Renal cortex interstitium (tissue), 11 donors: ENCODE measurements around the gene CPNE1. TPM values are rescaled to one million over a fixed set of nuclear protein-coding genes. Genes with fewer than 3 reads are reported as not detected.
A peak's percentile ranks its signal among the peaks of the same experiment; 100 is the strongest.

Experiments used
- DNase-seq, 11 donors: peaks; one replicate each; pipeline ENCODE4 v3.0.0-alpha.2; 2013; ENCODE audit warnings: low read depth in 9 of 11, low spot score in 4 of 11; ENCODE audit errors: extremely low read depth in 1 of 11
- polyA plus RNA-seq, 3 donors: library from polyadenylated mRNA; unstranded; fragments of 120-200 nt; gene quantifications; one replicate each; pipeline ENCODE4 v1.2.1, GENCODE V29; 2013; ENCODE audit not compliant: insufficient read length in 3 of 3

Gene CPNE1
- polyA plus RNA-seq, 3 donors: 159 to 217 (median 165) TPM

GRCh38 chr20:35665949-35666288 lies 1.2 kb upstream of the CPNE1 start:
- DNase-seq: no peak

GRCh38 chr20:35663516-35664465 lies 909 bp downstream of the CPNE1 start:
- DNase-seq: peak; percentile 24 to 61 (median 47)

- DNase-seq: no peak
Observed at GRCh38 chr20:35662551-35662950, 2.1 kb downstream of the CPNE1 start.

GRCh38 chr20:35661908-35662307 lies 2.8 kb downstream of the CPNE1 start:
- no peak for DNase-seq

GRCh38 chr20:35661053-35661452 lies 3.6 kb downstream of the CPNE1 start:
- DNase-seq: no peak

GRCh38 chr20:35660122-35660937 lies 4.4 kb downstream of the CPNE1 start:
- DNase-seq: no peak

- no peak for DNase-seq
Observed at GRCh38 chr20:35657271-35657670, 7.4 kb downstream of the CPNE1 start.

GRCh38 chr20:35654415-35654814 lies 10.3 kb downstream of the CPNE1 start:
- DNase-seq: no peak

- no peak for DNase-seq
Observed at GRCh38 chr20:35653893-35654292, 10.8 kb downstream of the CPNE1 start.

- DNase-seq: no peak
Observed at GRCh38 chr20:35653430-35653734, 11.3 kb downstream of the CPNE1 start.

GRCh38 chr20:35652641-35653429 lies 11.9 kb downstream of the CPNE1 start:
- DNase-seq: no peak

- no peak for DNase-seq
Observed at GRCh38 chr20:35651958-35652357, 12.7 kb downstream of the CPNE1 start.

- DNase-seq: no peak
Observed at GRCh38 chr20:35650632-35651031, 14.1 kb downstream of the CPNE1 start.

- DNase-seq: no peak
Observed at GRCh38 chr20:35648836-35649235, 15.9 kb downstream of the CPNE1 start.

- no peak for DNase-seq
Observed at GRCh38 chr20:35644806-35645205, 19.9 kb downstream of the CPNE1 start.

GRCh38 chr20:35643045-35643444 lies 21.7 kb downstream of the CPNE1 start:
- no peak for DNase-seq

GRCh38 chr20:35641743-35642142 lies 23.0 kb downstream of the CPNE1 start:
- DNase-seq: no peak

GRCh38 chr20:35640724-35641123 lies 24.0 kb downstream of the CPNE1 start:
- no peak for DNase-seq

GRCh38 chr20:35638751-35639150 lies 25.9 kb downstream of the CPNE1 start:
- no peak for DNase-seq

GRCh38 chr20:35637276-35637675 lies 27.4 kb downstream of the CPNE1 start:
- no peak for DNase-seq
